Measurements from ENCODE around the gene KLRD1.

- TF ChIP-seq POLR2A (IDR thresholded peaks at IDR 0.05; ENCODE audit: low read length) (no peak), GATA1 (IDR thresholded peaks at IDR 0.05; ENCODE audit: low read depth, low read length) (no peak)
These were observed 35.2 kb upstream of the KLRD1 start for GRCh38 chr12:10272467-10272866.
